HEK293 (cell line): ENCODE data around the gene UCKL1.

Experiments
- ZNF133 ChIP-seq: fragments of 450-650 bp; formaldehyde crosslinking; IDR thresholded peaks from 2 replicates; pipeline ENCODE4 v1.5.1; 2016; ENCODE audit warnings: missing biosample characterization, missing genetic modification characterization
- TF ChIP-seq, protein P1 (sequence below): fragments of 450-650 bp; formaldehyde crosslinking; IDR thresholded peaks from 2 replicates; pipeline ENCODE4 v1.5.1; 2016; ENCODE audit warnings: missing biosample characterization, missing genetic modification characterization
- TF ChIP-seq, protein P2 (sequence below): fragments of 450-650 bp; formaldehyde crosslinking; IDR thresholded peaks from 2 replicates; pipeline ENCODE4 v1.5.1; 2017; ENCODE audit warnings: missing biosample characterization, missing genetic modification characterization
- TF ChIP-seq, protein P3 (sequence below): fragments of 450-650 bp; formaldehyde crosslinking; IDR thresholded peaks from 2 replicates; pipeline ENCODE4 v1.5.1; 2016; ENCODE audit warnings: missing biosample characterization, missing genetic modification characterization

- TF ChIP-seq, protein P1, sequence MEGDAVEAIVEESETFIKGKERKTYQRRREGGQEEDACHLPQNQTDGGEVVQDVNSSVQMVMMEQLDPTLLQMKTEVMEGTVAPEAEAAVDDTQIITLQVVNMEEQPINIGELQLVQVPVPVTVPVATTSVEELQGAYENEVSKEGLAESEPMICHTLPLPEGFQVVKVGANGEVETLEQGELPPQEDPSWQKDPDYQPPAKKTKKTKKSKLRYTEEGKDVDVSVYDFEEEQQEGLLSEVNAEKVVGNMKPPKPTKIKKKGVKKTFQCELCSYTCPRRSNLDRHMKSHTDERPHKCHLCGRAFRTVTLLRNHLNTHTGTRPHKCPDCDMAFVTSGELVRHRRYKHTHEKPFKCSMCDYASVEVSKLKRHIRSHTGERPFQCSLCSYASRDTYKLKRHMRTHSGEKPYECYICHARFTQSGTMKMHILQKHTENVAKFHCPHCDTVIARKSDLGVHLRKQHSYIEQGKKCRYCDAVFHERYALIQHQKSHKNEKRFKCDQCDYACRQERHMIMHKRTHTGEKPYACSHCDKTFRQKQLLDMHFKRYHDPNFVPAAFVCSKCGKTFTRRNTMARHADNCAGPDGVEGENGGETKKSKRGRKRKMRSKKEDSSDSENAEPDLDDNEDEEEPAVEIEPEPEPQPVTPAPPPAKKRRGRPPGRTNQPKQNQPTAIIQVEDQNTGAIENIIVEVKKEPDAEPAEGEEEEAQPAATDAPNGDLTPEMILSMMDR: no peak
- TF ChIP-seq, protein P2, sequence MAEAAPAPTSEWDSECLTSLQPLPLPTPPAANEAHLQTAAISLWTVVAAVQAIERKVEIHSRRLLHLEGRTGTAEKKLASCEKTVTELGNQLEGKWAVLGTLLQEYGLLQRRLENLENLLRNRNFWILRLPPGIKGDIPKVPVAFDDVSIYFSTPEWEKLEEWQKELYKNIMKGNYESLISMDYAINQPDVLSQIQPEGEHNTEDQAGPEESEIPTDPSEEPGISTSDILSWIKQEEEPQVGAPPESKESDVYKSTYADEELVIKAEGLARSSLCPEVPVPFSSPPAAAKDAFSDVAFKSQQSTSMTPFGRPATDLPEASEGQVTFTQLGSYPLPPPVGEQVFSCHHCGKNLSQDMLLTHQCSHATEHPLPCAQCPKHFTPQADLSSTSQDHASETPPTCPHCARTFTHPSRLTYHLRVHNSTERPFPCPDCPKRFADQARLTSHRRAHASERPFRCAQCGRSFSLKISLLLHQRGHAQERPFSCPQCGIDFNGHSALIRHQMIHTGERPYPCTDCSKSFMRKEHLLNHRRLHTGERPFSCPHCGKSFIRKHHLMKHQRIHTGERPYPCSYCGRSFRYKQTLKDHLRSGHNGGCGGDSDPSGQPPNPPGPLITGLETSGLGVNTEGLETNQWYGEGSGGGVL (tag by site-specific recombination): no peak
- TF ChIP-seq ZNF133: no peak
- TF ChIP-seq, protein P3, sequence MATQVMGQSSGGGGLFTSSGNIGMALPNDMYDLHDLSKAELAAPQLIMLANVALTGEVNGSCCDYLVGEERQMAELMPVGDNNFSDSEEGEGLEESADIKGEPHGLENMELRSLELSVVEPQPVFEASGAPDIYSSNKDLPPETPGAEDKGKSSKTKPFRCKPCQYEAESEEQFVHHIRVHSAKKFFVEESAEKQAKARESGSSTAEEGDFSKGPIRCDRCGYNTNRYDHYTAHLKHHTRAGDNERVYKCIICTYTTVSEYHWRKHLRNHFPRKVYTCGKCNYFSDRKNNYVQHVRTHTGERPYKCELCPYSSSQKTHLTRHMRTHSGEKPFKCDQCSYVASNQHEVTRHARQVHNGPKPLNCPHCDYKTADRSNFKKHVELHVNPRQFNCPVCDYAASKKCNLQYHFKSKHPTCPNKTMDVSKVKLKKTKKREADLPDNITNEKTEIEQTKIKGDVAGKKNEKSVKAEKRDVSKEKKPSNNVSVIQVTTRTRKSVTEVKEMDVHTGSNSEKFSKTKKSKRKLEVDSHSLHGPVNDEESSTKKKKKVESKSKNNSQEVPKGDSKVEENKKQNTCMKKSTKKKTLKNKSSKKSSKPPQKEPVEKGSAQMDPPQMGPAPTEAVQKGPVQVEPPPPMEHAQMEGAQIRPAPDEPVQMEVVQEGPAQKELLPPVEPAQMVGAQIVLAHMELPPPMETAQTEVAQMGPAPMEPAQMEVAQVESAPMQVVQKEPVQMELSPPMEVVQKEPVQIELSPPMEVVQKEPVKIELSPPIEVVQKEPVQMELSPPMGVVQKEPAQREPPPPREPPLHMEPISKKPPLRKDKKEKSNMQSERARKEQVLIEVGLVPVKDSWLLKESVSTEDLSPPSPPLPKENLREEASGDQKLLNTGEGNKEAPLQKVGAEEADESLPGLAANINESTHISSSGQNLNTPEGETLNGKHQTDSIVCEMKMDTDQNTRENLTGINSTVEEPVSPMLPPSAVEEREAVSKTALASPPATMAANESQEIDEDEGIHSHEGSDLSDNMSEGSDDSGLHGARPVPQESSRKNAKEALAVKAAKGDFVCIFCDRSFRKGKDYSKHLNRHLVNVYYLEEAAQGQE (tag by site-specific recombination): no peak
These were observed 44.7 kb upstream of the UCKL1 start for GRCh38 chr20:64000906-64001305.
